Measurements from ENCODE around the gene IL10RA. TPM values are rescaled to one million over a fixed set of nuclear protein-coding genes. Genes with fewer than 3 reads are reported as not detected.
"Not testable (repeated sequence)": the region's sequence is repeated elsewhere in the genome, so short reads cannot be mapped to it uniquely, and the experiment has no call there.

The IL10RA gene
- total RNA-seq (100 to 1,000 TPM; 262 to 274 TPM), total RNA-seq (675 to 914 reads per million in 2 donors)

GRCh38 chr11:117985953-117986887, at the start of gene IL10RA:
TSS of gene IL10RA (plus strand) at chr11:117986394. CDS start at chr11:117986468, 74 bp downstream.
- Mint-ChIP-seq H3K36me3 (ENCODE audit: low read depth) (peaks cover 20% of the 10 kb centered on the region), H3K27me3 (no peaks in the 10 kb centered on the region), H3K27ac (peak within 1 kb of the TSS; percentile 100), H3K4me3 (peak within 1 kb of the TSS; percentile 98), H3K4me1 (peaks cover 53% of the 10 kb centered on the region)
- H3K9me3 ChIP-seq (ENCODE audit: control insufficient read depth, low read length, poor library complexity, severe bottlenecking) = no peaks in the 10 kb centered on the region
- DNase-seq = peak; percentile 78 to 81 (median 78)
- ATAC-seq = peak; percentile 92

GRCh38 chr11:117936973-117937372, 49.2 kb upstream of the IL10RA start:
- no peak for ATAC-seq
- peaks cover 2% of the 10 kb centered on the region for H3K36me3 Mint-ChIP-seq (ENCODE audit: low read depth)
- peaks cover under 1% of the 10 kb centered on the region for H3K27me3 Mint-ChIP-seq
- DNase-seq = no peak
- H3K4me3 Mint-ChIP-seq = no peak overlapping the region
- H3K27ac Mint-ChIP-seq = no peak overlapping the region
- no peaks in the 10 kb centered on the region for H3K9me3 ChIP-seq (ENCODE audit: control insufficient read depth, low read length, poor library complexity, severe bottlenecking)
- peaks cover 15% of the 10 kb centered on the region for H3K4me1 Mint-ChIP-seq

DNA sequence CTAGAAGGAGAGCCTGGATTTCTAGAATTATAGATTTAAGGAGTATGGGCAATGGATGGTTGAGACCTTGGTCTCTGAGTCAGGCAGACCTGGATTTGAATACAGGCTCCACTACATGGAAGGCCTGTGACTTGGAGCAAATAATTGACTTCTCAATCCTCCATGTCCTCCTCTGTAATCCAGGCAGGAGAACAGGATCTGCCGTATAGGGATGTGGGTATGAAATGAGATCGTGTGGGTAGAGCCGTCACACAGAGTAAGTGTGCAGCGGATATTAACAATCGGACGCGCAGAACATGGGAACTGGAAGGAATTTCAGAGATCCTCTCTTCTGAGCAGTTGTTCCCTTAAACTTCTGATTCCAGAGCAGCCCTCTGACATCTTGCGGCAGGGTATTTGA, 45.5 kb upstream of the IL10RA start:
- no peak for ATAC-seq
- Mint-ChIP-seq H3K4me3 (no peak overlapping the region), H3K27ac (no peak overlapping the region), H3K4me1 (peaks cover 17% of the 10 kb centered on the region), H3K36me3 (ENCODE audit: low read depth) (peaks cover 3% of the 10 kb centered on the region), H3K27me3 (peaks cover 6% of the 10 kb centered on the region)
- no peaks in the 10 kb centered on the region for H3K9me3 ChIP-seq (ENCODE audit: control insufficient read depth, low read length, poor library complexity, severe bottlenecking)
- DNase-seq = no peak

DNA sequence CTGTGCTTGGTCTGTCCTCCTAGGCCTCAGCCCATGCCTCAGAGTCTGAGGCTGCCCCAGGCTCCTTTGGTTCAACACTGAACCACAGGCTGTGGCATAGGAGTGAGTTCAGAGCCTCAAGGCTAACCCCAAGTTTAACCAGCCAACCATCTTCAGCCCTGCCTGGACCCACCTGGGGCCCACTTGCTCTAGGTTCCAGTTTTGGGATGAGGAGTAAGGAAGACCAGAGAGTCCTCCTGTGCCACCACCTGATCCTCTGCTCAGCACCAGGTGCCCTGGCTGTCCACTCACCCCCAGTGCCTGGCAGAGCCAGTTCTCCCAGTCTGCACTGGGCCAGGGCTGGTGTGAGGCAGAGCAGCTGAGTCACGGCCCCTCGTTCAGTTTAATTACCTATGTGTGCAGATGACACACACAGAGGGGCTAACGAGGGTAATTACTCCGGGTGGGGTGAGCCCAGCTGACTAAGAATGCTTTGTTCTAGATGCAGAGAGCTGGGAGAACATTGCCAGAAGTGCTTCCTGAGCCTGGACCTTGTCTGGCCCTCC, 45.0 kb upstream of the IL10RA start:
- Mint-ChIP-seq H3K36me3 (ENCODE audit: low read depth) (peaks cover 3% of the 10 kb centered on the region), H3K27me3 (peaks cover 6% of the 10 kb centered on the region), H3K4me3 (no peak overlapping the region), H3K4me1 (peaks cover 19% of the 10 kb centered on the region), H3K27ac (no peak overlapping the region)
- no peaks in the 10 kb centered on the region for H3K9me3 ChIP-seq (ENCODE audit: control insufficient read depth, low read length, poor library complexity, severe bottlenecking)
- no peak for DNase-seq
- ATAC-seq = no peak

DNA sequence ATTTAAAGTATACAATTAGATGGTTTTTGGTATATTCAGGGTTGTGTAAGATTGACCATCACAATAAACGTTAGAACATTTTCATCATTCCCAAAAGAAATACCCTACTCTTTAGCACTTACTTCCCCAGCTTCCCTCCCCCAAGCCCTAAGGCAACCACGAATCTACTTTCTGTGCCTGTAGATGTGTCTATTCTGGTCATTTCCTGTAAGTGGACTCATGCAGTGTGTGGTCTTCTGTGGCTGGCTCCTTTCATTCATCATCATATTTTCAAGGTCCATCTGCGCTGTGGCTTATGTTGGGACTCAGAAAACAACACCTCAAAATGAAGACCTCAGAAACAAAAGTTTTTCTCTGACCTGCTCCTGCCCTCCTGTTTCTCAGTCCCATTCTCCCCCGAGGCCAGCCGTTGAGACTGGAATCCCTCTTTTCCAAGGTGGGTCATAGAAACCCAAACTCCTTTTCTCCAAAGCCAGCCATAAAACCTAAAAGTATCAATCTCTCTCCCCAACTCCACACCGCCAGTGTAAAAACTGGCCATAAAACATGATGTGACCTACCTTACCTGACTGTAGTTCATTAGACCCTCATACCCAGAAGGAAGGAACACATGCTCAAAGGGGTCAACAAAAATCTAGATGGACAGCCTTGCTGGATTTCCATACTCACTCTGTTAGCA, 44.1 kb upstream of the IL10RA start:
- H3K9me3 ChIP-seq (ENCODE audit: control insufficient read depth, low read length, poor library complexity, severe bottlenecking) = no peaks in the 10 kb centered on the region
- Mint-ChIP-seq H3K4me1 (peaks cover 22% of the 10 kb centered on the region), H3K27me3 (peaks cover 6% of the 10 kb centered on the region), H3K36me3 (ENCODE audit: low read depth) (peaks cover 3% of the 10 kb centered on the region), H3K4me3 (no peak overlapping the region), H3K27ac (no peak overlapping the region)
- ATAC-seq (no peak), DNase-seq (no peak)

DNA sequence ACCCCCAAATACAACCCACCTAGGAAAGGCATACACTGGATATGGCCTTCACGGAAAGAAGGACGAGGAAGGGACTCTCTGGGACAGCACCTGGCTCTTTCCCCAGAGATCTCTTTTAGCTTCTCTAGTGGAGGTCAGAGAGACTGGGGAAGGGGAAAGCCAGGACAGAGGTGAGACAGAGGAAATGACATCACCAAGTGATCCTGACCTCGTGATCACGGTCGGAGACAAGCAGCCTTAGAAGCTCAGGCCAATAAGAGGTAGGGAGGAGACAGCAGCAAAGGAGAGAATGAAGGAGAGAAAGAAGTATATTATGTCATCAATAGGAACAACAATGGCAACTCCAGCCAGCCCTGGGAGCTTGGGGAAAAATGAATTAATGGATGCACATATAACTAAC, 41.6 kb upstream of the IL10RA start:
- Mint-ChIP-seq H3K27me3 (peaks cover 6% of the 10 kb centered on the region), H3K27ac (peak overlapping the region; percentile 66), H3K4me1 (peaks cover 32% of the 10 kb centered on the region), H3K4me3 (no peak overlapping the region), H3K36me3 (ENCODE audit: low read depth) (peaks cover 3% of the 10 kb centered on the region)
- DNase-seq (no peak), ATAC-seq (no peak)
- H3K9me3 ChIP-seq (ENCODE audit: control insufficient read depth, low read length, poor library complexity, severe bottlenecking) = no peaks in the 10 kb centered on the region

- H3K4me1 Mint-ChIP-seq = peaks cover 35% of the 10 kb centered on the region
- H3K27me3 Mint-ChIP-seq = peaks cover 6% of the 10 kb centered on the region
- peak overlapping the region; percentile 24 for H3K27ac Mint-ChIP-seq
- H3K4me3 Mint-ChIP-seq = no peak overlapping the region
- no peak for ATAC-seq
- H3K36me3 Mint-ChIP-seq (ENCODE audit: low read depth) = peaks cover 3% of the 10 kb centered on the region
- DNase-seq = no peak
- H3K9me3 ChIP-seq (ENCODE audit: control insufficient read depth, low read length, poor library complexity, severe bottlenecking) = no peaks in the 10 kb centered on the region
Measured at GRCh38 chr11:117945047-117945810, 41.0 kb upstream of the IL10RA start.

GRCh38 chr11:117946156-117946841, 39.9 kb upstream of the IL10RA start:
- peaks cover 45% of the 10 kb centered on the region for H3K4me1 Mint-ChIP-seq
- H3K27me3 Mint-ChIP-seq = peaks cover 6% of the 10 kb centered on the region
- H3K27ac Mint-ChIP-seq = no peak overlapping the region
- H3K9me3 ChIP-seq (ENCODE audit: control insufficient read depth, low read length, poor library complexity, severe bottlenecking) = no peaks in the 10 kb centered on the region
- no peak overlapping the region for H3K4me3 Mint-ChIP-seq
- ATAC-seq = no peak
- no peak for DNase-seq
- H3K36me3 Mint-ChIP-seq (ENCODE audit: low read depth) = peaks cover 3% of the 10 kb centered on the region

GRCh38 chr11:117946842-117947526, 39.2 kb upstream of the IL10RA start:
- Mint-ChIP-seq H3K36me3 (ENCODE audit: low read depth) (peaks cover 3% of the 10 kb centered on the region), H3K27me3 (peaks cover 5% of the 10 kb centered on the region), H3K27ac (peak overlapping the region; percentile 97), H3K4me1 (peaks cover 52% of the 10 kb centered on the region), H3K4me3 (peak overlapping the region; percentile 68)
- peak; percentile 66 to 80 (median 74) for DNase-seq
- peak; percentile 40 for ATAC-seq
- H3K9me3 ChIP-seq (ENCODE audit: control insufficient read depth, low read length, poor library complexity, severe bottlenecking) = no peaks in the 10 kb centered on the region

DNA sequence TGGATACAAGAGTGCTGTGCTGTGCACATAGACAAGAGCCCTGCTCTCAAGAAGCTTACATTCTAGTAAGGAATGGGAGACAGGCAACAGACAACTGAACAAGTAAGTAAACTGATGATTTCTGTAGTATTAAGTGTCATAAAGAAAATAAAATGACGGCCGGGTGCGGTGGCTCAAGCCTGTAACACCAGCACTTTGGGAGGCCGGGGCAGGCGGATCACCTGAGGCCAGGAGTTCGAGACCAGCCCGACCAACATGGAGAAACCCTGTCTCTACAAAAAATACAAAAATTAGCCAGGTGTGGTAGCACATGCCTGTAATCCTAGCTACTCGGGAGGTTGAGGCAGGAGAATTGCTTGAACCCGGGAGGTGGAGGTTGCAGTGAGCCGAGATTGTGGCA, 38.4 kb upstream of the IL10RA start:
- not testable (repeated sequence) for H3K36me3 Mint-ChIP-seq (ENCODE audit: low read depth); DNase-seq; ATAC-seq; H3K27me3 Mint-ChIP-seq; H3K9me3 ChIP-seq (ENCODE audit: control insufficient read depth, low read length, poor library complexity, severe bottlenecking)
- peak overlapping the region; percentile 65 for H3K4me3 Mint-ChIP-seq
- H3K4me1 Mint-ChIP-seq = peaks cover 53% of the 10 kb centered on the region
- H3K27ac Mint-ChIP-seq = peak overlapping the region; percentile 97

DNA sequence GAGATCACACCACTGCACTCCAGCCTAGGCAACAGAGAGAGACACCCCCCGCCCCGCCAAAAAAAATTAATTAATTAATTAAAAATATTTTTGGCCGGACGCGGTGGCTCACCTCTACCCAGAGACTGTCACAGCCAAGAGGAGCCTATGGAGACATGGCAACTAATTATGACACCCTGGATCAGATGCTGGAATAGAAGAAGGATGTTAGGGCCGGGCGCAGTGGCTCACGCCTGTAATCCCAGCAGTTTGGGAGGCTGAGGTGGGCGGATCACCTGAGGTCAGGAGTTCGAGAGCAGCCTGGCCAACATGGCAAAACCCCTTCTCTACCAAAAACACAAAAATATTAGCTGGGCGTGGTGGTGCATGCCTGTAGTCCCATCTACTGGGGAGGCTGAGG, 37.7 kb upstream of the IL10RA start:
- H3K36me3 Mint-ChIP-seq (ENCODE audit: low read depth); ATAC-seq; DNase-seq; H3K27me3 Mint-ChIP-seq; H3K9me3 ChIP-seq (ENCODE audit: control insufficient read depth, low read length, poor library complexity, severe bottlenecking); H3K4me3 Mint-ChIP-seq: not testable (repeated sequence)
- H3K27ac Mint-ChIP-seq = peak overlapping the region; percentile 97
- H3K4me1 Mint-ChIP-seq = peaks cover 59% of the 10 kb centered on the region

DNA sequence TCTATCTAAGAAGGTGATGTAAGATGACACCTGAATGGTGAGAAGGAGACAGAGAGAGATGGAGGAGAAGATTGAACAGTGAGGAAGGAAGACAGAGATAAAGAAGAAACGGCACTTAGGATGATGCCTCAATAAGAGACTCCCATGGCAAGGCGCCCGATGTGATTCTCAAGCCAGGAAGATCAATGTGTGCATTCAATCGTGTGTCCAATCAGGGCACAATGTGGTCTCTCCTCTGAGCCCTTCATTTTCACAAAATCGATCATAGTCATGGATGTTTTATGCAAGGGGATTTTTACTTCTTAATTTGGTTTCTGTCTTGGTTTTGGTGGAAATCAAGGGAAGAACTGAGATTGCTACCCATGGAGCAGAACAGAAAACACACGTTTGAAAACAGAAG, 37.1 kb upstream of the IL10RA start:
- Mint-ChIP-seq H3K27me3 (no peaks in the 10 kb centered on the region), H3K4me1 (peaks cover 63% of the 10 kb centered on the region), H3K27ac (peak overlapping the region; percentile 97), H3K36me3 (ENCODE audit: low read depth) (no peaks in the 10 kb centered on the region), H3K4me3 (peak overlapping the region; percentile 72)
- H3K9me3 ChIP-seq (ENCODE audit: control insufficient read depth, low read length, poor library complexity, severe bottlenecking) = no peaks in the 10 kb centered on the region
- DNase-seq = no peak
- no peak for ATAC-seq
